ENCODE results near the gene LRWD1.
"Not testable (repeated sequence)": the region's sequence is repeated elsewhere in the genome, so short reads cannot be mapped to it uniquely, and the experiment has no call there.

GRCh38 chr7:102490529-102491075 lies 25.8 kb downstream of the LRWD1 start:
- not testable (repeated sequence) for TF ChIP-seq CTCF (IDR thresholded peaks at IDR 0.05 in 2 of 3, conservative IDR thresholded peaks at IDR 0.05 in 1 of 3; ENCODE audit: borderline replicate concordance in 1 of 3, insufficient read depth in 1 of 3, low read depth in 2 of 3, low read length in 2 of 3); EZH2 (IDR thresholded peaks at IDR 0.05)

Measured in HCT116 (cell line).